ENCODE data around the gene SSUH2.

- TF ChIP-seq ZNF217 (CRISPR knock-in tag; IDR thresholded peaks at IDR 0.05) (no peak), TCF7L2 (IDR thresholded peaks at IDR 0.05; ENCODE audit: low read depth, low read length) (no peak), BRCA1 (IDR thresholded peaks at IDR 0.05) (no peak), BRCA1 (CRISPR knock-in tag; IDR thresholded peaks at IDR 0.05) (no peak), MLX (CRISPR knock-in tag; conservative IDR thresholded peaks at IDR 0.05) (no peak), ZBTB2 (IDR thresholded peaks at IDR 0.05) (no peak), SREBF2 (CRISPR knock-in tag; IDR thresholded peaks at IDR 0.05) (no peak), CEBPB (tag; IDR thresholded peaks at IDR 0.05) (no peak), PTTG1 (tag; IDR thresholded peaks at IDR 0.05; ENCODE audit: low read depth) (no peak), ZNF146 (CRISPR knock-in tag; IDR thresholded peaks at IDR 0.05; ENCODE audit: unreplicated experiment) (no peak), PHB2 (IDR thresholded peaks at IDR 0.05; ENCODE audit: low read depth) (no peak)
- TF ChIP-seq, protein P1, sequence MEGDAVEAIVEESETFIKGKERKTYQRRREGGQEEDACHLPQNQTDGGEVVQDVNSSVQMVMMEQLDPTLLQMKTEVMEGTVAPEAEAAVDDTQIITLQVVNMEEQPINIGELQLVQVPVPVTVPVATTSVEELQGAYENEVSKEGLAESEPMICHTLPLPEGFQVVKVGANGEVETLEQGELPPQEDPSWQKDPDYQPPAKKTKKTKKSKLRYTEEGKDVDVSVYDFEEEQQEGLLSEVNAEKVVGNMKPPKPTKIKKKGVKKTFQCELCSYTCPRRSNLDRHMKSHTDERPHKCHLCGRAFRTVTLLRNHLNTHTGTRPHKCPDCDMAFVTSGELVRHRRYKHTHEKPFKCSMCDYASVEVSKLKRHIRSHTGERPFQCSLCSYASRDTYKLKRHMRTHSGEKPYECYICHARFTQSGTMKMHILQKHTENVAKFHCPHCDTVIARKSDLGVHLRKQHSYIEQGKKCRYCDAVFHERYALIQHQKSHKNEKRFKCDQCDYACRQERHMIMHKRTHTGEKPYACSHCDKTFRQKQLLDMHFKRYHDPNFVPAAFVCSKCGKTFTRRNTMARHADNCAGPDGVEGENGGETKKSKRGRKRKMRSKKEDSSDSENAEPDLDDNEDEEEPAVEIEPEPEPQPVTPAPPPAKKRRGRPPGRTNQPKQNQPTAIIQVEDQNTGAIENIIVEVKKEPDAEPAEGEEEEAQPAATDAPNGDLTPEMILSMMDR (IDR thresholded peaks at IDR 0.05 in 2 of 3, conservative IDR thresholded peaks at IDR 0.05 in 1 of 3; ENCODE audit: insufficient read depth in 2 of 3, low read depth in 1 of 3, low read length in 3 of 3): no peak
- TF ChIP-seq, protein P2, sequence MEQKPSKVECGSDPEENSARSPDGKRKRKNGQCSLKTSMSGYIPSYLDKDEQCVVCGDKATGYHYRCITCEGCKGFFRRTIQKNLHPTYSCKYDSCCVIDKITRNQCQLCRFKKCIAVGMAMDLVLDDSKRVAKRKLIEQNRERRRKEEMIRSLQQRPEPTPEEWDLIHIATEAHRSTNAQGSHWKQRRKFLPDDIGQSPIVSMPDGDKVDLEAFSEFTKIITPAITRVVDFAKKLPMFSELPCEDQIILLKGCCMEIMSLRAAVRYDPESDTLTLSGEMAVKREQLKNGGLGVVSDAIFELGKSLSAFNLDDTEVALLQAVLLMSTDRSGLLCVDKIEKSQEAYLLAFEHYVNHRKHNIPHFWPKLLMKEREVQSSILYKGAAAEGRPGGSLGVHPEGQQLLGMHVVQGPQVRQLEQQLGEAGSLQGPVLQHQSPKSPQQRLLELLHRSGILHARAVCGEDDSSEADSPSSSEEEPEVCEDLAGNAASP (IDR thresholded peaks at IDR 0.05): no peak
- TF ChIP-seq, protein P3, sequence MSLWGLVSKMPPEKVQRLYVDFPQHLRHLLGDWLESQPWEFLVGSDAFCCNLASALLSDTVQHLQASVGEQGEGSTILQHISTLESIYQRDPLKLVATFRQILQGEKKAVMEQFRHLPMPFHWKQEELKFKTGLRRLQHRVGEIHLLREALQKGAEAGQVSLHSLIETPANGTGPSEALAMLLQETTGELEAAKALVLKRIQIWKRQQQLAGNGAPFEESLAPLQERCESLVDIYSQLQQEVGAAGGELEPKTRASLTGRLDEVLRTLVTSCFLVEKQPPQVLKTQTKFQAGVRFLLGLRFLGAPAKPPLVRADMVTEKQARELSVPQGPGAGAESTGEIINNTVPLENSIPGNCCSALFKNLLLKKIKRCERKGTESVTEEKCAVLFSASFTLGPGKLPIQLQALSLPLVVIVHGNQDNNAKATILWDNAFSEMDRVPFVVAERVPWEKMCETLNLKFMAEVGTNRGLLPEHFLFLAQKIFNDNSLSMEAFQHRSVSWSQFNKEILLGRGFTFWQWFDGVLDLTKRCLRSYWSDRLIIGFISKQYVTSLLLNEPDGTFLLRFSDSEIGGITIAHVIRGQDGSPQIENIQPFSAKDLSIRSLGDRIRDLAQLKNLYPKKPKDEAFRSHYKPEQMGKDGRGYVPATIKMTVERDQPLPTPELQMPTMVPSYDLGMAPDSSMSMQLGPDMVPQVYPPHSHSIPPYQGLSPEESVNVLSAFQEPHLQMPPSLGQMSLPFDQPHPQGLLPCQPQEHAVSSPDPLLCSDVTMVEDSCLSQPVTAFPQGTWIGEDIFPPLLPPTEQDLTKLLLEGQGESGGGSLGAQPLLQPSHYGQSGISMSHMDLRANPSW (CRISPR knock-in tag; IDR thresholded peaks at IDR 0.05): no peak
Measured at GRCh38 chr3:8662594-8662993, 18.0 kb upstream of the SSUH2 start.

Data from K562 (cell line).